GM18861 (cell line): Measurements from ENCODE around the gene RPL39L.
"Not testable (repeated sequence)": the region's sequence is repeated elsewhere in the genome, so short reads cannot be mapped to it uniquely, and the experiment has no call there.

Experiments
- ATAC-seq: cut with Tn5 transposase; IDR thresholded peaks from one replicate; pipeline ENCODE4 v1.9.1; 2021; ENCODE audit not compliant: unreplicated experiment

Gene RPL39L

GRCh38 chr3:187139126-187139894, at the start of gene RPL39L:
Gene RPL39L, minus strand, starts transcription at chr3:187139496. Its CDS starts 18,196 bp downstream, at chr3:187121300.
- ATAC-seq = peak; percentile 95

- ATAC-seq = no peak
These were observed 49.6 kb upstream of the RPL39L start for GRCh38 chr3:187188931-187189330.

- no peak for ATAC-seq
These were observed 47.6 kb upstream of the RPL39L start for GRCh38 chr3:187186801-187187421.

- no peak for ATAC-seq
These were observed 47.1 kb upstream of the RPL39L start for GRCh38 chr3:187186375-187186774.

- no peak for ATAC-seq
These were observed 46.5 kb upstream of the RPL39L start for GRCh38 chr3:187185759-187186158.

GRCh38 chr3:187183903-187184302, 44.6 kb upstream of the RPL39L start:
- no peak for ATAC-seq

- peak; percentile 64 for ATAC-seq
These were observed 44.0 kb upstream of the RPL39L start for GRCh38 chr3:187183210-187183862.

GRCh38 chr3:187181454-187182170, 42.3 kb upstream of the RPL39L start:
- ATAC-seq = no peak

- ATAC-seq = no peak
These were observed 33.6 kb upstream of the RPL39L start for GRCh38 chr3:187172929-187173328.

GRCh38 chr3:187170911-187171310, 31.6 kb upstream of the RPL39L start:
- not testable (repeated sequence) for ATAC-seq

- no peak for ATAC-seq
These were observed 30.1 kb upstream of the RPL39L start for GRCh38 chr3:187169231-187169960.

- ATAC-seq = no peak
These were observed 28.5 kb upstream of the RPL39L start for GRCh38 chr3:187167777-187168176.

GRCh38 chr3:187166750-187167149, 27.5 kb upstream of the RPL39L start:
- ATAC-seq = no peak

- no peak for ATAC-seq
These were observed 25.8 kb upstream of the RPL39L start for GRCh38 chr3:187165144-187165543.

GRCh38 chr3:187162265-187162953, 23.1 kb upstream of the RPL39L start:
- ATAC-seq = no peak

- no peak for ATAC-seq
These were observed 22.3 kb upstream of the RPL39L start for GRCh38 chr3:187161556-187161955.

GRCh38 chr3:187150599-187150998, 11.3 kb upstream of the RPL39L start:
- ATAC-seq = no peak

- ATAC-seq = no peak
These were observed 10.9 kb upstream of the RPL39L start for GRCh38 chr3:187150186-187150585.

GRCh38 chr3:187146389-187146788, 7.1 kb upstream of the RPL39L start:
- no peak for ATAC-seq
